ENCODE results near the gene HVCN1. TPM values are rescaled to one million over a fixed set of nuclear protein-coding genes. Genes with fewer than 3 reads are reported as not detected.
"Not testable (repeated sequence)": the region's sequence is repeated elsewhere in the genome, so short reads cannot be mapped to it uniquely, and the experiment has no call there.

HVCN1 gene, protein sequence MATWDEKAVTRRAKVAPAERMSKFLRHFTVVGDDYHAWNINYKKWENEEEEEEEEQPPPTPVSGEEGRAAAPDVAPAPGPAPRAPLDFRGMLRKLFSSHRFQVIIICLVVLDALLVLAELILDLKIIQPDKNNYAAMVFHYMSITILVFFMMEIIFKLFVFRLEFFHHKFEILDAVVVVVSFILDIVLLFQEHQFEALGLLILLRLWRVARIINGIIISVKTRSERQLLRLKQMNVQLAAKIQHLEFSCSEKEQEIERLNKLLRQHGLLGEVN
- polyA plus RNA-seq (2011; rRNA removed) (2.6 and 3.9 TPM in 2 replicates), polyA minus RNA-seq (2011; rRNA and poly(A)+ RNA removed) (0.31 and 1.2 TPM in 2 replicates)

DNA sequence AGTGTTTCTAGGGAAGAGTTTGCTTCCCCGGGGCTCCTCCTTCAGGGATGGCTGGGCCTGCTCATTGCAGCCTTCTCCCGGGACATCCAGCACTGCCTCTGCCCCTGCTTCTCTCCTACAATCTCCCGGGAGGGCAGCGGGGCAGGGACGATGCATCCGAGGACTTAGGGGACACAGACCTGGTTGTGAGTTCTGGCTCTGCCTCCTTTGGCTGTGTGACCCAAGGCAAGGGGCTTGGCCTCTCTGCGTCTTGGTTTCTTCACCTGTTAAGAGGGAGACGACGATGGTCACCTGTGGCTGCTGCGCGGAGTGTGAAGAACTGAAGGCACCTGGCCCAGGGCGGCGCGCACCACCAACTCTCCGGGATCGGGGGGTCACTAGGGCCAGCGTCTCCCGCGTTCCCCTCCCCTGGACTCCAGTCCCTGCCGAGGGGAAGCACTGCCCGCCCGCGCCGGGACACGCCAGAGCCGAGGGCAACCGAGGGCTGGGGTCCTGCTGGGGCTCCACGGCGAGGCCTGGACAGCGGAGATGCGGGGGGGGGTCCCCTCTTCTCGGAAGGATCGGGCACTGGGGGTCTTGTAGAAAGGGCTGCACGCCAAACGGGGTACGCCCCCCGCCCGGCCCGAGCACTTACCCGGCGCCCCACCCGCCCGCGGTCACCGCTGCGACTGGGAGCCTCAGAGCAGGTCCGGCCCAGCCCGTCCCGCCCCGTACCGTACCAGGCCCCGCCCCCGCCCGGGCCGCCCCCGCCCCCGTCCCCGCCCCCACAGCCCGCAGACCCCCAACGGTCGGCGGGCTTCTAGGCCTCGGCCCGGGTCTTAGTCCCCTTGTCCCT, at the start of gene HVCN1:
Gene HVCN1, minus strand, starts transcription at position 670 of the 835 bp plus-strand sequence. CDS start 5,870 bp downstream, outside the sequence.
- ChIA-PET POLR2A (no interaction called here), CTCF (no interaction called here)
- peaks cover 4% of the 10 kb centered on the region for H3K27me3 ChIP-seq (ENCODE audit: control insufficient read depth, insufficient read depth, low read length)
- no peaks in the 10 kb centered on the region for H3K36me3 ChIP-seq (ENCODE audit: control insufficient read depth, insufficient read depth, low read length)
- peak within 1 kb of the TSS; percentile 51 for H3K4me3 ChIP-seq (ENCODE audit: low read depth, low read length)
- DNase-seq (ENCODE audit: low read depth) = no peak
- TF ChIP-seq, protein P1, sequence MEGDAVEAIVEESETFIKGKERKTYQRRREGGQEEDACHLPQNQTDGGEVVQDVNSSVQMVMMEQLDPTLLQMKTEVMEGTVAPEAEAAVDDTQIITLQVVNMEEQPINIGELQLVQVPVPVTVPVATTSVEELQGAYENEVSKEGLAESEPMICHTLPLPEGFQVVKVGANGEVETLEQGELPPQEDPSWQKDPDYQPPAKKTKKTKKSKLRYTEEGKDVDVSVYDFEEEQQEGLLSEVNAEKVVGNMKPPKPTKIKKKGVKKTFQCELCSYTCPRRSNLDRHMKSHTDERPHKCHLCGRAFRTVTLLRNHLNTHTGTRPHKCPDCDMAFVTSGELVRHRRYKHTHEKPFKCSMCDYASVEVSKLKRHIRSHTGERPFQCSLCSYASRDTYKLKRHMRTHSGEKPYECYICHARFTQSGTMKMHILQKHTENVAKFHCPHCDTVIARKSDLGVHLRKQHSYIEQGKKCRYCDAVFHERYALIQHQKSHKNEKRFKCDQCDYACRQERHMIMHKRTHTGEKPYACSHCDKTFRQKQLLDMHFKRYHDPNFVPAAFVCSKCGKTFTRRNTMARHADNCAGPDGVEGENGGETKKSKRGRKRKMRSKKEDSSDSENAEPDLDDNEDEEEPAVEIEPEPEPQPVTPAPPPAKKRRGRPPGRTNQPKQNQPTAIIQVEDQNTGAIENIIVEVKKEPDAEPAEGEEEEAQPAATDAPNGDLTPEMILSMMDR (IDR thresholded peaks at IDR 0.05; ENCODE audit: insufficient read depth, low read depth, low read length) = no peak

DNA sequence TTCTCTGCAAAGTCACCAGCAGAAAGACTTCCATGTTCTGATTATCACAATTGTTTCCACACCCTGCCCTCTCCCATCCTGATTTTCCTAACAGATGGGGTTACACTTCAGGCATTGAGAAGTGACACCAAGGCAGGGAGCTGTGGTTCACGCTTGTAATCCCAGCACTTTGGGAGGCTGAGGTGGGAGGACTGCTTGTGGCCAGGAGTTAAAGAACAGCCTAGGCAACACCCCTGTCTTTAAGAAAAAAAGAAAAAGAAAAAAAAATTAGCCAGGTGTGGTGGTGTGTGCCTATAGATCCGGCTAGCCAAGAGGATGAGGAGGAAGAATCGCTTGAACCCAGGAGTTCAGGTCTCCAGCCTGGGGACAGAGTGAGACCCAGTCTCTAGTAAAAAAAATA, 48.6 kb upstream of the HVCN1 start:
- CTCF ChIA-PET = no interaction called here

DNA sequence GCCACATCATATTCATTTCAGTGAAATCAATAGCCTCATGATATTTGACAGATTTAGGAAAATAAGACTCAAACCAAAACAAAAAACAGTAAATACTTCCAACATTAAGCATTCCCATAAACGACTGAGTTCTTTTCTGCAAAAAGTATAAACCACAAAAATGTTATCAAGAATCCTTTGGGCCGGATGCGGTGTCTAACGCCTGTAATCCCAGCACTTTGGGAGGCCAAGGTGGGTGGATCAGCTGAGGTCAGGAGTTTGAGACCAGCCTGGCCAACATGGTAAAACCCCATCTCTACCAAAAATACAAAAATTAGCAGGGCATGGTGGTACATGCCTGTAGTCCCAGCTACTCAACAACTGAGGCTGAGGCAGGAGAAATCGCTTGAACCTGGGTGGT, 48.1 kb upstream of the HVCN1 start:
- H3K27me3 ChIP-seq (ENCODE audit: control insufficient read depth, insufficient read depth, low read length); POLR2A ChIA-PET; CTCF ChIA-PET; H3K36me3 ChIP-seq (ENCODE audit: control insufficient read depth, insufficient read depth, low read length); H3K4me3 ChIP-seq (ENCODE audit: low read depth, low read length): not testable (repeated sequence)
- peak; percentile 33 for DNase-seq (ENCODE audit: low read depth)

More for the DNA sequence above, 48.6 kb upstream of the HVCN1 start:
- POLR2A ChIA-PET = interaction anchor here (0.7 kb wide), 1 partner anchor 58 kb away, joined by 11 read pairs; no protein-coding TSS in a partner anchor
- TF ChIP-seq, protein P1 (IDR thresholded peaks at IDR 0.05; ENCODE audit: insufficient read depth, low read depth, low read length) = no peak
- Histone ChIP-seq H3K4me3 (ENCODE audit: low read depth, low read length) (no peak overlapping the region), H3K27me3 (ENCODE audit: control insufficient read depth, insufficient read depth, low read length) (no peaks in the 10 kb centered on the region), H3K36me3 (ENCODE audit: control insufficient read depth, insufficient read depth, low read length) (peaks cover 3% of the 10 kb centered on the region; the same call in 1 of the 2 replicates)
- DNase-seq (ENCODE audit: low read depth) = no peak

DNA sequence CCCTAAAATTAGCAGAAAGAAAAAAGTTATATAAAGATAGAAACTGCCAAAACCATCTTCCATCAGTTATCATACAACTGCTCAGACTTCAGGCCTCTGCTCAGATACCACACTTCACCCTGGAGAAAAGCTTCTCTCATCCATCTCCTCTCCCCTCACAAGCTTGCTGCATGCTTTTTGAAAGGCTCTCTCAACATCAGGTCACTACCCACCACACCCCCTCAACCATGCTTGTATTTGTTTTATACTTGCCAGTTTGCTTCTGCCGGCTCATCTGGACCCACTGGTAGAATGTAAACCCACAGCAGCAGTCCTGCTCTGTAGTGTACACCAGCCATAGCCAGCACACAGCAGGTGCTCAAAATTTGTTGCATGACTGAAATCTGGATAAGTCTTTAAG, 45.0 kb upstream of the HVCN1 start:
- Histone ChIP-seq H3K36me3 (ENCODE audit: control insufficient read depth, insufficient read depth, low read length) (peaks cover 7% of the 10 kb centered on the region; the same call in 1 of the 2 replicates), H3K4me3 (ENCODE audit: low read depth, low read length) (no peak overlapping the region), H3K27me3 (ENCODE audit: control insufficient read depth, insufficient read depth, low read length) (no peaks in the 10 kb centered on the region)
- ChIA-PET POLR2A (no interaction called here), CTCF (no interaction called here)
- TF ChIP-seq, protein P1 (IDR thresholded peaks at IDR 0.05; ENCODE audit: insufficient read depth, low read depth, low read length) = no peak
- no peak for DNase-seq (ENCODE audit: low read depth)

DNA sequence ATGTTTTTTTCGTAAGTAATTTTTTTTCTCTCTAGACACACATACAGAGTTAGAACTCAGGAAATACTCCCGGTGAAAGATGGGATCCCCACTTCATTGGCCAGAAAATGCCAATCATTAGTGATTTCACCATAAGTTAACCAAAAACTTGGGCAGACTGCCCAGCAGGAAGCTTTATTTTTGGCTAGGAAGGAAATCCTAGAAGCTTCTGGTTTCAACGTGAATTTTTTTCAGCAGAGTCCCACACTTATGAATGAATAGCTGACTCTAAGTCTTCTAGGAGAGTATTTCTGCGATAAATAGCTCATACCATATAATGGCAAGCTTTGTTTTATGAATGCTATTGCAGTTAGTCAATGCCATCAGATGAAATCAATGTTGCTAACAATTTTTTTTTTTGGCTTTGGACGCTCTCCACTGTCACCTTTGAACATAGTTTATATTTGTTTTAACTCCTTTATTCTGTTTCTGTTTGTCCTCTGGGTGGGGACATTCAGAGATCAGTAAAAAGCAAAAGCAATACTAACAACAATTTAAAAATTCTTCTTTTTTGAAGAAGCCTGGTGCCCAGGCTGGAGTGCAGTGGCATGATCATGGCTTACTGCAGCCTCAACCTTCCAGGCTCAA, 44.3 kb upstream of the HVCN1 start:
- ChIA-PET CTCF (interaction anchor here (1.0 kb wide), 1 partner anchor 16 kb away, joined by 3 read pairs; no protein-coding TSS in a partner anchor), POLR2A (no interaction called here)
- TF ChIP-seq, protein P1 (IDR thresholded peaks at IDR 0.05; ENCODE audit: insufficient read depth, low read depth, low read length) = no peak
- Histone ChIP-seq H3K4me3 (ENCODE audit: low read depth, low read length) (no peak overlapping the region), H3K36me3 (ENCODE audit: control insufficient read depth, insufficient read depth, low read length) (peaks cover 9% of the 10 kb centered on the region; the same call in 1 of the 2 replicates), H3K27me3 (ENCODE audit: control insufficient read depth, insufficient read depth, low read length) (no peaks in the 10 kb centered on the region)
- DNase-seq (ENCODE audit: low read depth) = no peak

Measured in BJ (cell line).